Astrocyte (in vitro differentiated cells and primary cell): ENCODE measurements around the gene NIPBL. TPM values are rescaled to one million over a fixed set of nuclear protein-coding genes. Genes with fewer than 3 reads are reported as not detected.

ENCODE experiments used
- DNase-seq: peaks from one replicate; pipeline ENCODE4 v3.0.0-alpha.2; 2010; ENCODE audit warnings: low read depth
- FAIRE-seq: peaks from 2 replicates; lab custom pipeline; 2011; peaks lifted over from hg19 to GRCh38; lab: Jason Lieb, UNC
- H2AFZ ChIP-seq: 2 replicates; pipeline ENCODE4 v1.6.0; 2012; ENCODE audit warnings: low read depth, low read length, inconsistent platforms
- H3K27ac ChIP-seq: 2 replicates; pipeline ENCODE4 v1.5.1; 2011; ENCODE audit warnings: low read depth, low read length, inconsistent platforms
- H3K27me3 ChIP-seq: 2 replicates; pipeline ENCODE4 v1.6.0; 2011; ENCODE audit warnings: low read length, inconsistent platforms; ENCODE audit not compliant: insufficient read depth
- H3K36me3 ChIP-seq: 2 replicates; pipeline ENCODE4 v1.5.1; 2011; ENCODE audit warnings: low read length, inconsistent platforms; ENCODE audit not compliant: insufficient read depth
- H3K4me1 ChIP-seq: 2 replicates; pipeline ENCODE4 v1.5.1; 2011; ENCODE audit warnings: low read length, inconsistent platforms; ENCODE audit not compliant: insufficient read depth
- H3K4me2 ChIP-seq: 2 replicates; pipeline ENCODE4 v1.6.0; 2012; ENCODE audit warnings: low read length, inconsistent platforms
- H3K4me3 ChIP-seq: 2 replicates; pipeline ENCODE4 v1.5.1; 2011; ENCODE audit warnings: low read depth, mild to moderate bottlenecking, low read length, inconsistent platforms; ENCODE audit not compliant: insufficient read depth
- H3K79me2 ChIP-seq: 2 replicates; pipeline ENCODE4 v1.6.0; 2012; ENCODE audit warnings: mild to moderate bottlenecking, low read length, inconsistent platforms; ENCODE audit not compliant: insufficient read depth
- H3K9ac ChIP-seq: 2 replicates; pipeline ENCODE4 v1.6.0; 2012; ENCODE audit warnings: mild to moderate bottlenecking, low read length, inconsistent platforms
- H3K9me3 ChIP-seq: 2 replicates; pipeline ENCODE4 v1.5.1; 2012; ENCODE audit warnings: low read depth, mild to moderate bottlenecking, low read length, inconsistent platforms; ENCODE audit not compliant: insufficient read depth
- H4K20me1 ChIP-seq: 2 replicates; pipeline ENCODE4 v1.6.0; 2012; ENCODE audit warnings: low read length, inconsistent platforms; ENCODE audit not compliant: insufficient read depth
- H3K27ac Mint-ChIP-seq: one replicate; pipeline ENCODE4 v1.8.0; 2021; ENCODE audit warnings: mild to moderate bottlenecking, mixed read lengths; ENCODE audit not compliant: unreplicated experiment
- H3K27me3 Mint-ChIP-seq: one replicate; pipeline ENCODE4 v1.8.0; 2021; ENCODE audit warnings: low read depth, mixed read lengths; ENCODE audit not compliant: unreplicated experiment
- H3K36me3 Mint-ChIP-seq: one replicate; pipeline ENCODE4 v1.8.0; 2021; ENCODE audit warnings: low read depth, mixed read lengths; ENCODE audit not compliant: unreplicated experiment
- H3K4me1 Mint-ChIP-seq: one replicate; pipeline ENCODE4 v1.8.0; 2021; ENCODE audit warnings: low read depth, mixed read lengths; ENCODE audit not compliant: unreplicated experiment
- H3K4me3 Mint-ChIP-seq: one replicate; pipeline ENCODE4 v1.8.0; 2021; ENCODE audit warnings: mild to moderate bottlenecking, moderate library complexity, mixed read lengths; ENCODE audit not compliant: unreplicated experiment
- H3K9me3 Mint-ChIP-seq: one replicate; pipeline ENCODE4 v1.8.0; 2021; ENCODE audit warnings: mild to moderate bottlenecking, mixed read lengths; ENCODE audit not compliant: unreplicated experiment
- EZH2 ChIP-seq: IDR thresholded peaks from 2 replicates; pipeline ENCODE4 v1.6.1; 2012; ENCODE audit warnings: mild to moderate bottlenecking, low read length, inconsistent platforms; ENCODE audit not compliant: insufficient read depth
- total RNA-seq: library from RNA; stranded (reverse); gene quantifications from 2 replicates; pipeline ENCODE4 v1.2.1, GENCODE V29; 2021
- TF ChIP-seq, protein P1 (sequence below): IDR thresholded peaks from 2 replicates; pipeline ENCODE4 v1.5.1; 2011; ENCODE audit warnings: low read depth, mild to moderate bottlenecking, inconsistent platforms, low read length, moderate library complexity; ENCODE audit not compliant: insufficient read depth

Gene NIPBL
- total RNA-seq, 1 donor from 2014 or later = 45.3 TPM

DNA sequence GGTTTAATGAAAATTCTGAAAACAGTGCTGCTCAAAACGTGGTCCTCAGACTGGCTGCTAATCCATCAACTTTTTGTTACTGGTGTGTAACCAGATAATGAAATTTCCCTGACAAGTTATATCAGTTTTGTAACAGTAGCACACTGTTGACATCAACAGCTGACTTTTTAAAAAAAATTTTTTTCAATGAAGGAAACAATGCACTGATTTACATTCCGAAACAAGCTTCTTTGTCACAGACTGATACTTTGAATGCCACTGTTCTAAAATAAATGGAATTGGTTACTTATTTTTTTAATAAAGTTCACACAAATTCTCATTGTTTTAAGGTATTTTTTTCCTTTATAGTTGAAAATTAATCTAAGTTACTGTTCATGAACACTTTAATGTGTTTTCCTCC is 169.1 kb downstream of the NIPBL start:
- Histone ChIP-seq H3K9me3 (no peaks in the 10 kb centered on the region), H3K9ac (no peak overlapping the region), H2AFZ (no peak overlapping the region), H3K36me3 (peaks cover 28% of the 10 kb centered on the region), H3K4me2 (no peak overlapping the region), H3K79me2 (no peaks in the 10 kb centered on the region), H3K27me3 (no peaks in the 10 kb centered on the region), H3K27ac (no peak overlapping the region), H4K20me1 (no peaks in the 10 kb centered on the region), H3K4me1 (no peaks in the 10 kb centered on the region), H3K4me3 (no peak overlapping the region)
- Mint-ChIP-seq H3K27me3 (no peaks in the 10 kb centered on the region), H3K27ac (no peak overlapping the region), H3K36me3 (peaks cover 5% of the 10 kb centered on the region), H3K4me1 (no peaks in the 10 kb centered on the region), H3K9me3 (no peaks in the 10 kb centered on the region), H3K4me3 (no peak overlapping the region)
- DNase-seq (no peak), FAIRE-seq (no peak)
- no peak for TF ChIP-seq EZH2
- TF ChIP-seq, protein P1, sequence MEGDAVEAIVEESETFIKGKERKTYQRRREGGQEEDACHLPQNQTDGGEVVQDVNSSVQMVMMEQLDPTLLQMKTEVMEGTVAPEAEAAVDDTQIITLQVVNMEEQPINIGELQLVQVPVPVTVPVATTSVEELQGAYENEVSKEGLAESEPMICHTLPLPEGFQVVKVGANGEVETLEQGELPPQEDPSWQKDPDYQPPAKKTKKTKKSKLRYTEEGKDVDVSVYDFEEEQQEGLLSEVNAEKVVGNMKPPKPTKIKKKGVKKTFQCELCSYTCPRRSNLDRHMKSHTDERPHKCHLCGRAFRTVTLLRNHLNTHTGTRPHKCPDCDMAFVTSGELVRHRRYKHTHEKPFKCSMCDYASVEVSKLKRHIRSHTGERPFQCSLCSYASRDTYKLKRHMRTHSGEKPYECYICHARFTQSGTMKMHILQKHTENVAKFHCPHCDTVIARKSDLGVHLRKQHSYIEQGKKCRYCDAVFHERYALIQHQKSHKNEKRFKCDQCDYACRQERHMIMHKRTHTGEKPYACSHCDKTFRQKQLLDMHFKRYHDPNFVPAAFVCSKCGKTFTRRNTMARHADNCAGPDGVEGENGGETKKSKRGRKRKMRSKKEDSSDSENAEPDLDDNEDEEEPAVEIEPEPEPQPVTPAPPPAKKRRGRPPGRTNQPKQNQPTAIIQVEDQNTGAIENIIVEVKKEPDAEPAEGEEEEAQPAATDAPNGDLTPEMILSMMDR = no peak

DNA sequence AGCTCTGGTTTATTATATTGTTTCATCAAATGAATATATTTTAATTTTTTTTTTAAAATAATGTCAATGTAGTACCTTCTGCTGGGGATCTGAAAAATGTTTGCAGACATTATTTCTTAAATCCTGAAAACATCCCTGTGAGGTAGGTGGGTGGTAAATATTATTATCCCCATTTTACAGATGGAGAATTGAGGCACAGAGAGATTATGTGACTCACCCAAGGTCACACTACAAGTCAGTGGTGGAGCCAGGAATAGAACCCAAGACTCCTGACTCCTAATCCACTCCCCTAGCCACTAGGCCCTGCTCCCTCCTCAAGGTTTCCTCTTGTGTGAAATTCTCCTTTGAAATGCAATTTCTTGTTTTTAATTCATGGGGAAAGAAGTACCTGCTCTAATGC is 171.4 kb downstream of the NIPBL start:
- TF ChIP-seq, protein P1 = no peak
- TF ChIP-seq EZH2 = no peak
- H3K27me3 Mint-ChIP-seq = no peaks in the 10 kb centered on the region
- Histone ChIP-seq H3K79me2 (no peaks in the 10 kb centered on the region), H3K27me3 (no peaks in the 10 kb centered on the region), H3K9me3 (no peaks in the 10 kb centered on the region), H3K4me3 (no peak overlapping the region), H3K4me2 (no peak overlapping the region), H3K9ac (no peak overlapping the region), H4K20me1 (no peaks in the 10 kb centered on the region), H2AFZ (no peak overlapping the region), H3K4me1 (no peaks in the 10 kb centered on the region), H3K27ac (no peak overlapping the region), H3K36me3 (peaks cover 32% of the 10 kb centered on the region)
- H3K4me3 Mint-ChIP-seq = no peak overlapping the region
- no peaks in the 10 kb centered on the region for H3K4me1 Mint-ChIP-seq
- peaks cover 8% of the 10 kb centered on the region for H3K36me3 Mint-ChIP-seq
- DNase-seq (no peak), FAIRE-seq (no peak)
- H3K27ac Mint-ChIP-seq = no peak overlapping the region
- no peaks in the 10 kb centered on the region for H3K9me3 Mint-ChIP-seq

DNA sequence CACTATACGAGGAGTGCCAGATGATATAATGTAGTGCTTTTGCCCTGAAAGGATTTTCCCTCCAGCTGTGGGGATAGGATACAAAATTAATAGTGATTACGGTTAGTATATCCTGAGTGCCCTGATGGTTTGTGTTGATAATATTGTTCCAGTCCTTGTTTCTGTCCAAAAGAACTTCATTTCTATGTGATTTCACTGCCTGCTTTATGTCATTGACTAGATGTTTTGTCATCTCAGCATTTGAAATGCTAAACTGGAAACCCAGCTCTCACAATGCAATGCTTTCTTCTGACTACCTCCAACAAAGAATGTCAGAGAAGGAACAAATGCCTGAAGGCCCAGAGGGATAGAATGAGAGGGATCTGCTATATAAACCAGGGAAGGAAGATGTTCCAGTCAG is 177.8 kb downstream of the NIPBL start:
- DNase-seq (no peak), FAIRE-seq (no peak)
- Histone ChIP-seq H3K9ac (no peak overlapping the region), H3K9me3 (no peaks in the 10 kb centered on the region), H3K27ac (no peak overlapping the region), H3K4me2 (no peak overlapping the region), H2AFZ (no peak overlapping the region), H3K79me2 (no peaks in the 10 kb centered on the region), H3K4me3 (no peak overlapping the region), H4K20me1 (no peaks in the 10 kb centered on the region), H3K36me3 (peaks cover 34% of the 10 kb centered on the region), H3K4me1 (no peaks in the 10 kb centered on the region), H3K27me3 (no peaks in the 10 kb centered on the region)
- Mint-ChIP-seq H3K4me1 (no peaks in the 10 kb centered on the region), H3K36me3 (peaks cover 7% of the 10 kb centered on the region), H3K4me3 (no peak overlapping the region), H3K27me3 (no peaks in the 10 kb centered on the region), H3K9me3 (no peaks in the 10 kb centered on the region), H3K27ac (no peak overlapping the region)
- TF ChIP-seq, protein P1 = no peak
- no peak for TF ChIP-seq EZH2
